Endometrial microvascular endothelial cells (primary cell): ENCODE results near the gene RABL3. TPM values are rescaled to one million over a fixed set of nuclear protein-coding genes. Genes with fewer than 3 reads are reported as not detected.
"Not testable (repeated sequence)": the region's sequence is repeated elsewhere in the genome, so short reads cannot be mapped to it uniquely, and the experiment has no call there.

Source experiments
- in situ Hi-C: cut with HindIII; loops from 2 replicates; pipeline ENCODE4 v1.10.0; 2017; ENCODE audit warnings: low sequenced_read_pairs, low pct_unique_long_range_greater_than_20kb; ENCODE audit errors: inconsistent ontology term
- total RNA-seq: library from RNA; depleted of rRNA; stranded (reverse); fragments of >200 nt; gene quantifications from one replicate; pipeline ENCODE4 v1.2.3, GENCODE V29; 2015; ENCODE audit errors: inconsistent ontology term

RABL3 gene
- total RNA-seq, result 16.8 TPM

DNA sequence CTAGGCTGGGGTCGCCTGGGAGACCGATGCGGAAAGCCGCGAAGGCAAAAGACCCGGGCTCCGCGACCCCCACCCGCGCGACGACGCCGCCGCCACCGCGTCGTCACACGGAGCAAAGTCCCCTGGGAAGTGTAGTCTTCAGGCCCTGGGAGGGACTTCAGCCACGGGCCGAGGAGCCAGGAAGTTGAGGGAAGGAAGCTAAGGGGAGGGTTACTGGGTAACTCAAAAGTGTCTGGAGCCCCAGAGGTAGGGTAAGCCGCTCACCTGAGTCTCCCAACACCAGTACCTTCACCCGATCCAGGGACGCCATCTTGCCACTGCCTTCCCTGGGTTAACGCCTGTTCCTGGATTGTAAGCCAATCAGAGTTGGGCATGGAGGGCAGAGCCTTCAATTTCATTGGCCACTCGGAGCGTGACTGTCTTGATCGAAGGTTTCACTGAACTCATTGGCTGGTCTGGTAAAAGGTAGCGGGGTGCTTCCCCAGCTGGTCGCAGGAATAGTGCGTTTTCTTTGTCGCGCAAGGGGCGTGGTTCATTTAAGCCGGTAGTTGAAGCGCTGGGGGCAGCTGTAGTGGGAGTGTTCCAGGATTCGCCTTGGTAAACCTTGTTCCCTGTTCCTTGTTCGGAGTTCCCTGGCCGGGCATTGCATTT is at the start of gene RABL3, which contains the start of gene GTF2E1:
TSS of gene RABL3 (minus strand) at position 319 of the 651 bp plus-strand sequence. CDS start at position 310, 9 bp downstream.
TSS of gene GTF2E1 (plus strand) at position 547 of the 651 bp plus-strand sequence. CDS start 7,809 bp downstream, outside the sequence.
- in situ Hi-C loops, result no loop called here

GRCh38 chr3:120791913-120792312 is 49.6 kb upstream of the RABL3 start:
- in situ Hi-C loops, result loop anchor here (10.0 kb wide), 1 partner anchor 367 kb away; no protein-coding TSS in a partner anchor

GRCh38 chr3:120791010-120791409 is 48.7 kb upstream of the RABL3 start:
- in situ Hi-C loops, result loop anchor here (10.0 kb wide), 1 partner anchor 366 kb away; no protein-coding TSS in a partner anchor

DNA sequence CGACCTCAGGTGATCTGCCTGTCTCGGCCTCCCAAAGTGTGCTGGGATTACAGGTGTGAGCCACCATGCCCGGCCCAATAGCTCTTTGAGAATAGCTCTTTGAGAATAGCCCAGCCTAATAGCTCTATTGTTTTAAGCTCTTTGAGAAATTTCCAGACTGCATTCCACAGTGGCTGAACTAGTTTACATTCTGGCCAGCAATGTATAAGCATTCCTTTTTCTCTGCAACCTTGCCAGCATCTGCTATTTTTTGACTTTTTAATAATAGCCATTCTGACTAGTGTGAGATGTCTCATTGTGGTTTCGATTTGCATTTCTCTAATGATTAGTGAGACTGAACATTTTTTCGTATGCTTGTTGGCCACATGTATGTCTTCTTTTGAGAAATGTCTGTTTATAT is 43.5 kb upstream of the RABL3 start:
- in situ Hi-C loops, result not testable (repeated sequence)

DNA sequence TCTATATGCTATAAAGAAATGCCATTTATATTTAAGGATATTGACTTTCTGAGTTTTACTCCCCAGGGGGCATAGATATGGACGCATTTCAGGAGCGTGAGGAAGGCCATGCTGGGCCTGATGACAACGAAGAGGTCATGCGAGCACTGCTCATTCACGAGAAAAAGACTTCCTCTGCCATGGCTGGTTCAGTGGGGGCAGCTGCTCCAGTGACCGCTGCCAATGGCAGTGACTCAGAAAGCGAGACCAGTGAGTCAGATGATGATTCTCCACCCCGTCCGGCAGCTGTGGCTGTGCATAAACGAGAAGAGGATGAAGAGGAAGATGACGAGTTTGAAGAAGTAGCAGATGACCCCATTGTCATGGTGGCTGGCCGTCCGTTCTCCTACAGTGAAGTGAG is 38.7 kb upstream of the RABL3 start:
- in situ Hi-C loops, result no loop called here

- in situ Hi-C loops, result no loop called here
These were observed 36.5 kb upstream of the RABL3 start for GRCh38 chr3:120778776-120779175.

DNA sequence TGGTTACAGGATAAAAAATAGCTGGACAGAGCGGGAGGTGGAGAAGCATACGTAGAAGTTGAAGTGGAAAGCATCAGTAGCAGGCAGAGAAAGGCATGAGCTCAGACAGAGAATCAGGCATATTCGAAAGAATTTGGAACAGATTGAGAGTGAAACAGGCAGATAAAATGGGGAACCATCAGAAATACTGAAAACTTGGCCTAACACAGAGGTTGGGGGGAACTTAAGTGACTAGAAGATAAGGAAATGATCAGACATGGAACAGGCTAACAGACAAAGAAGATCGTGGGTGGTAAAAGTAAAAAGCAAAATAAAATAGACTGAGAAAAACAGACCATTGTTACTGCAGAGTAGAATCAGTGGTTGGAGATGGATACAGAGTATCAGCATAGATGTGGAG is 33.1 kb upstream of the RABL3 start:
- in situ Hi-C loops, result no loop called here

GRCh38 chr3:120773932-120774331 is 31.6 kb upstream of the RABL3 start:
- in situ Hi-C loops, result no loop called here

GRCh38 chr3:120772081-120772480 is 29.8 kb upstream of the RABL3 start:
- in situ Hi-C loops, result no loop called here

DNA sequence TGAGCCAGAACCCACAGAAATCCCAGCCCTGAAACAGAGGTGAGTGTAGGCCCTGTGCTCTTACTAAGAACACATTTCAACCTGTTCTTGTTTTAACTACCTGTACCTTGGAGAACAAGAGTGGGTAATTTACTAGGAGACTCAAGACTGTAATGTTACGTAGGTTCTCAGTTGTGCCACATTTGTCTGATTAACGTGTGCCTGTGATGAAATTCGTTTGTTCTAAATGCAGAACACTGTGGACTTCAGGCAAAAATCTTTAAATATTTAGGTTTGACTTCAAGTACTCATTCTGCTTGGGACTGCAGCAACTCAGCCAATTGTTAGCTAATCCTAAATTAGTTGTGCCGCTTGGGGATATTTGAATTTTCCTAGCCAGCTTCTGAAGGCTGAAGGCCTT is 28.6 kb upstream of the RABL3 start:
- in situ Hi-C loops, result no loop called here

GRCh38 chr3:120769436-120769835 is 27.1 kb upstream of the RABL3 start:
- in situ Hi-C loops, result no loop called here

GRCh38 chr3:120767106-120767505 is 24.8 kb upstream of the RABL3 start:
- in situ Hi-C loops, result no loop called here

DNA sequence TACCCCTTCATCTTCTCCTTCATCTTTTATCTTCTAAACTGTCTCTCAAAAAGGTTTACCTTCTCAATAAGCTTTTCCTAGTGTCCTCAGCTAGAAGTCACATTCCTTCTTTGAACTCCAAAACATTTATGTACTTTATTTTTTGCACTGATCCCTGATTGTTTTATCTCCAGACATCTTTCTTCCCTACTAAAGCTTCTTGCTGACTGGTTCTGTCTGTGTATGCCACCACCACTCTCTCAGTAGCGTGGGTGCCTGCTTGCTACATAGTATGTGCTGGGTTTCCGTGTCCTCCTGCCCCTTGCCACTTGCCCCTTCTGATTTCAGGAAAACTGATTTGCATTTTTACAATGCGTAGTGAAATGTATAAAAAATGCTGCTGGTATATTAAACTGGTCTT is 24.3 kb upstream of the RABL3 start:
- in situ Hi-C loops, result no loop called here

DNA sequence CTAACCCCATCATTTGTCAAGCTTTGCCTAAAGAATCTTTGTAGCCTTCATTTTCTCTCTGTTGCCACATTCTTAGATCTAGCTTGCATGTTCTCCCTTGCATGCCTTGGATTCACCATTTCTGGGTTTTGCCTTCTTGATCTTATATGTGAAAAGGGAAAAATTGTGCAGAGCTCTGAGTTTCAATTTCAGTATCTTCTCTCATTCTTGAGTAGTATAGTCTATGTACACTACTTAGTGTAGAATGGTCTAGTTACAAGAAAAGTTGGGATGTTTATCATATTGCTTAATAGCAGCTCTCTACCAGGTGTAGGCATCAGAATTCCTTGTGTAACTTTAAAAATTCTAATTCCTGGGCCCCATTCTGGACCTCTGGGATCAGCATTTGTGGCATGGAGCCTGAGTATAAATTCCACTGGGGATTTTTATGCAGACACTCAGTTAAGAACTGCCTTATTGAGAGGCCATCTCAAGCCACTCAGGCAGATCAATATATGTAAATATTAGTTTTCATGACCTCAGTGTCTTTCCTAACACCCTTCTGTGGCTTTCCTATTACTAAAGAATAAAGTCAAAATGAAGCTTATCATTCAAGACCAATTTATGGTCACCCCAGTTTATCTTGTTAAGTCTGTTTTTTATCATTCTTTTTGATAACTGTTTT is 23.6 kb upstream of the RABL3 start:
- in situ Hi-C loops, result no loop called here

GRCh38 chr3:120764206-120764605 is 21.9 kb upstream of the RABL3 start:
- in situ Hi-C loops, result no loop called here

GRCh38 chr3:120763601-120764000 is 21.3 kb upstream of the RABL3 start:
- in situ Hi-C loops, result no loop called here

GRCh38 chr3:120762615-120763014 is 20.3 kb upstream of the RABL3 start:
- in situ Hi-C loops, result no loop called here

GRCh38 chr3:120758551-120758950 is 16.2 kb upstream of the RABL3 start:
- in situ Hi-C loops, result not testable (repeated sequence)

DNA sequence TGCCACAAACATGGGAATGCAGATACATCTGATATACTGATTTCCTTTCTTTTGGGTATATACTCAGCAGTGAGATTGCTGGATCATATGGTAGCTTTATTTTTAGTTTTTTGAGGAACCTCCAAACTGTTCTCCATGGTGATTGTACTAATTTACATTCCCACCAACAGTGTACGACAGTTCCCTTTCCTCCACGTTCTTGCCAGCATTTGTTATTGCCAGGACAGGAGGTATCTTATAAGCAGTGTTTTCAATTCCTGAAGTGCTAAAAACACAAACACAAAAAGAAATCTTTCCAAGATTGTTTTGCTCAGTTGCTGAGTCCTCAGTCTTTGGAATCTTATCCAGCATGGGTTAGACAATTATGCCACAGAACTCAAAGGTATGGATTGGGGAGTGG is 13.7 kb upstream of the RABL3 start:
- in situ Hi-C loops, result no loop called here

DNA sequence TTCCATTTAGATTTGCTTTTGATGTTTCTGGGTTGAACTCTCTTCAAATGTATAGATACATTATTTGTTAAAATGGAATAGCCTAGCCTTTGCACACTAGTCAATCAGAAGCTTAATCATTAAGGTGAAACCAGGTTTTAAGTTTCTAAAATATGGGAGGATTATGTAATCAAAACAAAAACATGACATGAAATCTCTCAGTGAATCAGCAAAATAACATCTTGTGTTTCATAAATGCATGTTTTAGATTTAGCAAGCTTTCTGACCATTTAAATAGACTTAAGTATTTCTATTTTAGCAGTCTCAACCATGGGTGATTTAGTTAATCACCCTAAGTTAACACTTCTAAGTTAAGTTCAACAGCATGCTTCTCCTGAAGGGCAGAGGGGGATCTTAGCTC is 11.5 kb upstream of the RABL3 start:
- in situ Hi-C loops, result no loop called here
